GM23248 (cell line): ENCODE results near the gene GAB2. TPM values are rescaled to one million over a fixed set of nuclear protein-coding genes. Genes with fewer than 3 reads are reported as not detected.

Source experiments
- DNase-seq: peaks from one replicate; pipeline ENCODE4 v3.0.0-alpha.2; 2015
- H2AFZ ChIP-seq: fragments of 200-600 bp; sonication (generic); 2 replicates; pipeline ENCODE4 v1.6.1; 2016; ENCODE audit warnings: antibody characterized with exemption
- H3F3A ChIP-seq: fragments of 200-600 bp; sonication (generic); 2 replicates; pipeline ENCODE4 v1.6.1; 2016; ENCODE audit warnings: mild to moderate bottlenecking, antibody characterized with exemption, mixed run types; ENCODE audit not compliant: insufficient read depth
- H3K27ac ChIP-seq: fragments of 200-600 bp; sonication (generic); 2 replicates; pipeline ENCODE4 v1.5.1; 2016; ENCODE audit warnings: mild to moderate bottlenecking
- H3K27me3 ChIP-seq: fragments of 200-600 bp; sonication (generic); replicated peaks from 2 replicates; pipeline ENCODE4 v1.6.1; 2016; ENCODE audit warnings: mild to moderate bottlenecking; ENCODE audit not compliant: insufficient read depth
- H3K36me3 ChIP-seq: fragments of 200-600 bp; sonication (generic); 2 replicates; pipeline ENCODE4 v1.6.1; 2016; ENCODE audit warnings: low read depth, mild to moderate bottlenecking
- H3K4me1 ChIP-seq: fragments of 200-600 bp; sonication (generic); 2 replicates; pipeline ENCODE4 v1.6.1; 2016; ENCODE audit warnings: mild to moderate bottlenecking; ENCODE audit not compliant: insufficient read depth
- H3K4me2 ChIP-seq: fragments of 200-600 bp; sonication (generic); one replicate; pipeline ENCODE4 v1.6.1; 2016; ENCODE audit warnings: mild to moderate bottlenecking; ENCODE audit not compliant: unreplicated experiment
- H3K4me3 ChIP-seq: fragments of 200-600 bp; sonication (generic); 2 replicates; pipeline ENCODE4 v1.5.1; 2016; ENCODE audit warnings: mild to moderate bottlenecking
- H3K79me2 ChIP-seq: fragments of 200-600 bp; sonication (generic); 2 replicates; pipeline ENCODE4 v1.6.1; 2016; ENCODE audit warnings: mild to moderate bottlenecking; ENCODE audit not compliant: insufficient read depth
- H3K9ac ChIP-seq: fragments of 200-600 bp; sonication (generic); 2 replicates; pipeline ENCODE4 v1.6.1; 2016; ENCODE audit warnings: mild to moderate bottlenecking
- H3K9me2 ChIP-seq: fragments of 200-600 bp; sonication (generic); 2 replicates; pipeline ENCODE4 v1.6.1; 2016; ENCODE audit warnings: mixed run types, mild to moderate bottlenecking, moderate library complexity; ENCODE audit not compliant: insufficient read depth
- H3K9me3 ChIP-seq: fragments of 200-600 bp; sonication (generic); one replicate; pipeline ENCODE4 v1.6.1; 2017; ENCODE audit warnings: low read depth
- H4K20me1 ChIP-seq: fragments of 200-600 bp; sonication (generic); 2 replicates; pipeline ENCODE4 v1.6.0; 2016; ENCODE audit not compliant: insufficient read depth
- EZH2 ChIP-seq: fragments of 200-600 bp; sonication (generic); IDR thresholded peaks from 2 replicates; pipeline ENCODE4 v1.6.1; 2018; ENCODE audit warnings: antibody characterized with exemption, mild to moderate bottlenecking; ENCODE audit not compliant: insufficient read depth, poor library complexity, severe bottlenecking
- EZH2phosphoT487 ChIP-seq: fragments of 200-600 bp; sonication (generic); IDR thresholded peaks from 2 replicates; pipeline ENCODE4 v1.6.1; 2018; ENCODE audit warnings: antibody characterized with exemption, moderate library complexity, mild to moderate bottlenecking, low read depth; ENCODE audit not compliant: insufficient read depth
- WGBS, 2 experiments: methylation state at CpG; one replicate each; pipeline ENCODE4 v1.1.6; 2015 to 2017; ENCODE audit warnings: low lambda C conversion rate in 2 of 2, low coverage in 1 of 2; ENCODE audit errors: missing lambda C conversion rate in 2 of 2; 5-methylcytosine and 5-hydroxymethylcytosine counted together
- in situ Hi-C: fragments of 300-500 bp; cut with MboI; formaldehyde crosslinking; loops from 2 replicates; pipeline ENCODE4 v1.15.0; 2020
- polyA plus RNA-seq: library from polyadenylated mRNA; unstranded; fragments of >200 nt; fragmentation: Nextera tagmentation; extraction: Ambion mirVana; gene quantifications from 2 replicates; pipeline ENCODE4 v1.2.1, GENCODE V29; 2016
- total RNA-seq: library from RNA; depleted of rRNA; stranded (reverse); fragments of >200 nt; shearing (Covaris generic); gene quantifications from 2 replicates; pipeline ENCODE4 v1.2.3, GENCODE V29; 2014

Gene GAB2
- total and polyA plus RNA-seq, 2 experiments from 2014 or later, result 1.8 to 12.2 TPM

- H3K4me1 ChIP-seq, result peaks cover 18% of the 10 kb centered on the region
- H3K27me3 ChIP-seq, result no peaks in the 10 kb centered on the region
- H3K79me2 ChIP-seq, result 0 out of 2 replicates have a peak, but pooled peaks cover 6% of the 10 kb centered on the region
- H3K27ac ChIP-seq, result no peak overlapping the region; the same call in 1 of the 2 replicates
- DNase-seq, result peak; percentile 74
- no peaks in the 10 kb centered on the region for H3K36me3 ChIP-seq
- in situ Hi-C loops, result no loop called here
- 14 to 19% methylated on average over 4 of the region's 4 CpGs for WGBS, 2 experiments
- H4K20me1 ChIP-seq, result no peaks in the 10 kb centered on the region
- TF ChIP-seq EZH2phosphoT487 (no peak), EZH2 (no peak)
- no peak overlapping the region for H3K9ac ChIP-seq
- peak overlapping the region; percentile 21 for H3K4me2 ChIP-seq
- peaks cover 12% of the 10 kb centered on the region; the same call in 1 of the 2 replicates for H3F3A ChIP-seq
- no peaks in the 10 kb centered on the region for H3K9me3 ChIP-seq
- H3K9me2 ChIP-seq, result no peaks in the 10 kb centered on the region
- no peak overlapping the region for H3K4me3 ChIP-seq
- no peak overlapping the region for H2AFZ ChIP-seq
Measured at GRCh38 chr11:78319453-78319955, 98.1 kb downstream of the GAB2 start.

- Histone ChIP-seq H3K4me1 (peaks cover 22% of the 10 kb centered on the region), H3K79me2 (0 out of 2 replicates have a peak, but pooled peaks cover 6% of the 10 kb centered on the region), H3F3A (peaks cover 16% of the 10 kb centered on the region; the same call in 1 of the 2 replicates), H3K27me3 (no peaks in the 10 kb centered on the region), H3K4me2 (no peak overlapping the region), H2AFZ (peak overlapping the region; percentile 76), H3K4me3 (no peak overlapping the region; the same call in 1 of the 2 replicates), H3K27ac (peak overlapping the region; percentile 2; the same call in 1 of the 2 replicates), H3K9ac (no peak overlapping the region), H4K20me1 (no peaks in the 10 kb centered on the region), H3K36me3 (no peaks in the 10 kb centered on the region), H3K9me2 (no peaks in the 10 kb centered on the region), H3K9me3 (no peaks in the 10 kb centered on the region)
- TF ChIP-seq EZH2phosphoT487 (no peak), EZH2 (no peak)
- WGBS, 2 experiments, result 23 to 28% methylated on average over 9 of the region's 9 CpGs
- in situ Hi-C loops, result no loop called here
- DNase-seq, result peak; percentile 27
Measured at GRCh38 chr11:78318321-78319114, 99.1 kb downstream of the GAB2 start.

- Histone ChIP-seq H2AFZ (no peak overlapping the region), H3K9me3 (no peaks in the 10 kb centered on the region), H3K79me2 (peaks cover 6% of the 10 kb centered on the region; the same call in 1 of the 2 replicates), H3K36me3 (no peaks in the 10 kb centered on the region), H3K4me2 (no peak overlapping the region), H3K9ac (no peak overlapping the region), H3K4me1 (peaks cover 28% of the 10 kb centered on the region), H3K27ac (no peak overlapping the region), H3F3A (peaks cover 17% of the 10 kb centered on the region; the same call in 1 of the 2 replicates), H3K4me3 (no peak overlapping the region), H3K27me3 (no peaks in the 10 kb centered on the region), H4K20me1 (no peaks in the 10 kb centered on the region), H3K9me2 (no peaks in the 10 kb centered on the region)
- no peak for DNase-seq
- in situ Hi-C loops, result no loop called here
- TF ChIP-seq EZH2phosphoT487 (no peak), EZH2 (no peak)
- 93 to 100% methylated on average over 3 of the region's 3 CpGs for WGBS, 2 experiments
Measured at GRCh38 chr11:78315724-78316123, 101.9 kb downstream of the GAB2 start.

GRCh38 chr11:78314762-78315161 is 102.9 kb downstream of the GAB2 start:
- Histone ChIP-seq H3K27me3 (no peaks in the 10 kb centered on the region), H3K4me1 (peaks cover 29% of the 10 kb centered on the region), H2AFZ (no peak overlapping the region; the same call in 1 of the 2 replicates), H4K20me1 (no peaks in the 10 kb centered on the region), H3K36me3 (no peaks in the 10 kb centered on the region), H3K4me2 (no peak overlapping the region), H3K27ac (no peak overlapping the region), H3K79me2 (peaks cover under 1% of the 10 kb centered on the region; the same call in 1 of the 2 replicates), H3K9me3 (no peaks in the 10 kb centered on the region), H3K9ac (no peak overlapping the region), H3K9me2 (no peaks in the 10 kb centered on the region), H3F3A (peaks cover 17% of the 10 kb centered on the region; the same call in 1 of the 2 replicates), H3K4me3 (no peak overlapping the region)
- no peak for DNase-seq
- in situ Hi-C loops, result no loop called here
- TF ChIP-seq EZH2phosphoT487 (no peak), EZH2 (no peak)
- 84 to 85% methylated on average over 5 of the region's 5 CpGs for WGBS, 2 experiments
